ENCODE data around the gene CERS3. TPM values are rescaled to one million over a fixed set of nuclear protein-coding genes. Genes with fewer than 3 reads are reported as not detected.

CERS3 gene
- total and polyA plus RNA-seq, 2 donors (not counting 1 experiment from before 2014, with no cell fraction given), result 0.12 to 0.34 TPM

- no peak overlapping the region for H3K27ac ChIP-seq (ENCODE audit: low read length in 2 of 2)
- no peaks in the 10 kb centered on the region for H3K4me1 ChIP-seq (ENCODE audit: control insufficient read depth in 2 of 2, insufficient read depth in 2 of 2, low read length in 2 of 2)
- H3K4me3 Mint-ChIP-seq, result no peak overlapping the region
- no peaks in the 10 kb centered on the region for H3K9me3 ChIP-seq (ENCODE audit: control extremely low read depth in 1 of 3, control insufficient read depth in 2 of 3, insufficient read depth in 1 of 3, low read length in 2 of 3)
- H3K4me3 ChIP-seq (ENCODE audit: control extremely low read depth in 1 of 5, extremely low read depth in 1 of 5, insufficient read depth in 1 of 5, low read depth in 2 of 5, low read length in 4 of 5), result no peak overlapping the region
- WGBS (ENCODE audit: insufficient coverage), result no CpG with 5 or more reads among the region's 4 CpGs
- H3K9ac ChIP-seq (ENCODE audit: low read length), result no peak overlapping the region
- no peaks in the 10 kb centered on the region for H3K9me3 Mint-ChIP-seq (ENCODE audit: insufficient read depth)
- ChIA-PET CTCF (interaction anchor here (1.2 to 6.4 kb wide), 3 partner anchors 221 to 642 kb away, joined by 4 to 73 read pairs (median 5); no protein-coding TSS in a partner anchor), POLR2A (no interaction called here)
- H3K27ac Mint-ChIP-seq, result no peak overlapping the region
- no peaks in the 10 kb centered on the region for H3K4me1 Mint-ChIP-seq
- no peaks in the 10 kb centered on the region for H3K27me3 ChIP-seq (replicated peaks in 1 of 4; ENCODE audit: control extremely low read depth in 1 of 4, control insufficient read depth in 3 of 4, insufficient read depth in 4 of 4, low read length in 3 of 4)
- no peaks in the 10 kb centered on the region for H4K20me1 ChIP-seq (ENCODE audit: control insufficient read depth, insufficient read depth, low read length, poor library complexity, severe bottlenecking)
- no peak for ATAC-seq (ENCODE audit: low read depth)
- H3K27me3 Mint-ChIP-seq, result no peaks in the 10 kb centered on the region
- TF ChIP-seq EZH2 (IDR thresholded peaks at IDR 0.05; ENCODE audit: borderline replicate concordance, insufficient read depth, low read depth, low read length, poor library complexity, severe bottlenecking) (no peak), CTCF (IDR thresholded peaks at IDR 0.05) (no peak)
- H3K4me2 ChIP-seq (replicated peaks; ENCODE audit: low read depth, low read length, poor library complexity, severe bottlenecking), result no peak overlapping the region
- H3K36me3 ChIP-seq (replicated peaks in 1 of 2; ENCODE audit: control extremely low read depth in 1 of 2, control insufficient read depth in 1 of 2, extremely low read depth in 1 of 2, insufficient read depth in 2 of 2, low read length in 1 of 2), result peaks cover 0 to 17% of the 10 kb centered on the region in 2 experiments
- DNase-seq, result no peak
- H3K79me2 ChIP-seq (ENCODE audit: control insufficient read depth, insufficient read depth, low read length), result no peaks in the 10 kb centered on the region
- intact Hi-C loops (cut with micrococcal nuclease), result no loop called here
- H2AFZ ChIP-seq (ENCODE audit: insufficient read depth, low read depth, low read length, poor library complexity, severe bottlenecking), result no peak overlapping the region
Observed at GRCh38 chr15:100570735-100571313, 42.1 kb upstream of the CERS3 start.

GRCh38 chr15:100570275-100570674 is 41.5 kb upstream of the CERS3 start:
- H3K36me3 ChIP-seq (replicated peaks in 1 of 2; ENCODE audit: control extremely low read depth in 1 of 2, control insufficient read depth in 1 of 2, extremely low read depth in 1 of 2, insufficient read depth in 2 of 2, low read length in 1 of 2), result peaks cover 0 to 17% of the 10 kb centered on the region in 2 experiments
- H3K9me3 Mint-ChIP-seq (ENCODE audit: insufficient read depth), result no peaks in the 10 kb centered on the region
- no peak for DNase-seq
- H3K9me3 ChIP-seq (ENCODE audit: control extremely low read depth in 1 of 3, control insufficient read depth in 2 of 3, insufficient read depth in 1 of 3, low read length in 2 of 3), result no peaks in the 10 kb centered on the region
- no peak overlapping the region for H3K4me2 ChIP-seq (replicated peaks; ENCODE audit: low read depth, low read length, poor library complexity, severe bottlenecking)
- CTCF ChIA-PET, result interaction anchor here (1.2 to 6.4 kb wide), 3 partner anchors 221 to 641 kb away, joined by 4 to 73 read pairs (median 5); no protein-coding TSS in a partner anchor
- H3K79me2 ChIP-seq (ENCODE audit: control insufficient read depth, insufficient read depth, low read length), result no peaks in the 10 kb centered on the region
- H4K20me1 ChIP-seq (ENCODE audit: control insufficient read depth, insufficient read depth, low read length, poor library complexity, severe bottlenecking), result no peaks in the 10 kb centered on the region
- no peaks in the 10 kb centered on the region for H3K27me3 ChIP-seq (replicated peaks in 1 of 4; ENCODE audit: control extremely low read depth in 1 of 4, control insufficient read depth in 3 of 4, insufficient read depth in 4 of 4, low read length in 3 of 4)
- no peaks in the 10 kb centered on the region for H3K27me3 Mint-ChIP-seq
- TF ChIP-seq EZH2 (IDR thresholded peaks at IDR 0.05; ENCODE audit: borderline replicate concordance, insufficient read depth, low read depth, low read length, poor library complexity, severe bottlenecking), result no peak
- no peak for TF ChIP-seq CTCF (IDR thresholded peaks at IDR 0.05)
- H2AFZ ChIP-seq (ENCODE audit: insufficient read depth, low read depth, low read length, poor library complexity, severe bottlenecking), result no peak overlapping the region
- H3K27ac ChIP-seq (ENCODE audit: low read length in 2 of 2), result no peak overlapping the region
- WGBS (ENCODE audit: insufficient coverage), result no CpG with 5 or more reads among the region's 3 CpGs
- H3K4me1 ChIP-seq (ENCODE audit: control insufficient read depth in 2 of 2, insufficient read depth in 2 of 2, low read length in 2 of 2), result no peaks in the 10 kb centered on the region
- H3K4me3 Mint-ChIP-seq, result no peak overlapping the region
- intact Hi-C loops (cut with micrococcal nuclease), result no loop called here
- H3K4me1 Mint-ChIP-seq, result no peaks in the 10 kb centered on the region
- H3K4me3 ChIP-seq (ENCODE audit: control extremely low read depth in 1 of 5, extremely low read depth in 1 of 5, insufficient read depth in 1 of 5, low read depth in 2 of 5, low read length in 4 of 5), result no peak overlapping the region
- POLR2A ChIA-PET, result no interaction called here
- H3K27ac Mint-ChIP-seq, result no peak overlapping the region
- ATAC-seq (ENCODE audit: low read depth), result no peak
- H3K9ac ChIP-seq (ENCODE audit: low read length), result no peak overlapping the region
